GM12801 (cell line): Measurements from ENCODE around the gene UNC13B.

ENCODE experiments used
- CTCF ChIP-seq: IDR thresholded peaks from one replicate; pipeline ENCODE4 v1.5.1; 2011; ENCODE audit warnings: control low read depth; ENCODE audit not compliant: insufficient read length; ENCODE audit errors: extremely low read depth

The UNC13B gene

GRCh38 chr9:35279946-35280345 lies 118.1 kb downstream of the UNC13B start:
- TF ChIP-seq CTCF: no peak

- TF ChIP-seq CTCF: no peak
Measured at GRCh38 chr9:35280399-35280798, 118.6 kb downstream of the UNC13B start.

GRCh38 chr9:35285731-35286130 lies 123.9 kb downstream of the UNC13B start:
- TF ChIP-seq CTCF: no peak

GRCh38 chr9:35286381-35286780 lies 124.6 kb downstream of the UNC13B start:
- no peak for TF ChIP-seq CTCF

- no peak for TF ChIP-seq CTCF
Measured at GRCh38 chr9:35287987-35288632, 126.3 kb downstream of the UNC13B start.

- no peak for TF ChIP-seq CTCF
Measured at GRCh38 chr9:35288778-35289177, 127.0 kb downstream of the UNC13B start.

- no peak for TF ChIP-seq CTCF
Measured at GRCh38 chr9:35293376-35293964, 131.7 kb downstream of the UNC13B start.
